Central memory CD8-positive, alpha-beta T cell (primary cell): ENCODE measurements around the gene RBM15.

ENCODE experiments used
- ATAC-seq: fragments of 150-1000 bp; cut with Tn5 transposase; replicated peaks from 2 replicates; pipeline ENCODE4 v1.10.0; 2022; ENCODE audit warnings: mild to moderate bottlenecking, moderate FRiP score, moderate number of reproducible peaks; ENCODE audit not compliant: poor library complexity, severe bottlenecking; ENCODE audit errors: extremely low read depth
- DNase-seq, 2 donors: peaks; one replicate each; pipeline ENCODE4 v3.0.0; 2021; ENCODE audit warnings: low spot score in 2 of 2
- H3K27ac Mint-ChIP-seq: one replicate; pipeline ENCODE4 v1.8.0; 2022; ENCODE audit warnings: low read depth, mild to moderate bottlenecking, moderate library complexity, mixed read lengths
- H3K27me3 Mint-ChIP-seq: one replicate; pipeline ENCODE4 v1.8.0; 2022; ENCODE audit warnings: mixed read lengths
- H3K36me3 Mint-ChIP-seq: one replicate; pipeline ENCODE4 v1.8.0; 2022; ENCODE audit warnings: mild to moderate bottlenecking, moderate library complexity, mixed read lengths; ENCODE audit not compliant: insufficient read depth
- H3K4me1 Mint-ChIP-seq: one replicate; pipeline ENCODE4 v1.8.0; 2022; ENCODE audit warnings: mixed read lengths
- H3K4me3 Mint-ChIP-seq: one replicate; pipeline ENCODE4 v1.8.0; 2022; ENCODE audit warnings: mild to moderate bottlenecking, moderate library complexity, mixed read lengths
- H3K9me3 Mint-ChIP-seq: one replicate; pipeline ENCODE4 v1.8.0; 2022; ENCODE audit warnings: mixed read lengths

The RBM15 gene

GRCh38 chr1:110338886-110339406 lies at the start of gene RBM15:
TSS of gene RBM15 (plus strand) at chr1:110339377. CDS start at chr1:110339406, 29 bp downstream.
- H3K27me3 Mint-ChIP-seq = no peaks in the 10 kb centered on the region
- peak; percentile 88 to 99 for DNase-seq
- H3K4me1 Mint-ChIP-seq = peaks cover 55% of the 10 kb centered on the region
- H3K4me3 Mint-ChIP-seq = no peak within 1 kb of the TSS
- H3K27ac Mint-ChIP-seq = no peak within 1 kb of the TSS
- peak; percentile 80 for ATAC-seq
- no peaks in the 10 kb centered on the region for H3K9me3 Mint-ChIP-seq
- H3K36me3 Mint-ChIP-seq = peaks cover 33% of the 10 kb centered on the region

GRCh38 chr1:110291241-110292030 lies 47.7 kb upstream of the RBM15 start:
- no peaks in the 10 kb centered on the region for H3K27me3 Mint-ChIP-seq
- no peak overlapping the region for H3K27ac Mint-ChIP-seq
- ATAC-seq = no peak
- H3K4me1 Mint-ChIP-seq = no peaks in the 10 kb centered on the region
- DNase-seq = no peak
- H3K36me3 Mint-ChIP-seq = no peaks in the 10 kb centered on the region
- no peak overlapping the region for H3K4me3 Mint-ChIP-seq
- H3K9me3 Mint-ChIP-seq = no peaks in the 10 kb centered on the region

- no peak overlapping the region for H3K4me3 Mint-ChIP-seq
- H3K36me3 Mint-ChIP-seq = no peaks in the 10 kb centered on the region
- H3K27me3 Mint-ChIP-seq = peaks cover 5% of the 10 kb centered on the region
- no peak for DNase-seq
- H3K9me3 Mint-ChIP-seq = no peaks in the 10 kb centered on the region
- no peaks in the 10 kb centered on the region for H3K4me1 Mint-ChIP-seq
- no peak overlapping the region for H3K27ac Mint-ChIP-seq
- no peak for ATAC-seq
Observed at GRCh38 chr1:110292031-110292741, 47.0 kb upstream of the RBM15 start.

- H3K9me3 Mint-ChIP-seq = no peaks in the 10 kb centered on the region
- H3K4me1 Mint-ChIP-seq = no peaks in the 10 kb centered on the region
- no peak for DNase-seq
- no peak overlapping the region for H3K27ac Mint-ChIP-seq
- no peak for ATAC-seq
- no peaks in the 10 kb centered on the region for H3K36me3 Mint-ChIP-seq
- H3K27me3 Mint-ChIP-seq = peaks cover 13% of the 10 kb centered on the region
- no peak overlapping the region for H3K4me3 Mint-ChIP-seq
Observed at GRCh38 chr1:110293601-110294104, 45.5 kb upstream of the RBM15 start.

- ATAC-seq (no peak), DNase-seq (no peak)
- Mint-ChIP-seq H3K36me3 (no peaks in the 10 kb centered on the region), H3K27ac (no peak overlapping the region), H3K27me3 (peaks cover 13% of the 10 kb centered on the region), H3K9me3 (no peaks in the 10 kb centered on the region), H3K4me1 (no peaks in the 10 kb centered on the region), H3K4me3 (no peak overlapping the region)
Observed at GRCh38 chr1:110294308-110294707, 44.9 kb upstream of the RBM15 start.

- no peak for ATAC-seq
- Mint-ChIP-seq H3K36me3 (peaks cover 1% of the 10 kb centered on the region), H3K4me1 (no peaks in the 10 kb centered on the region), H3K27me3 (peaks cover 25% of the 10 kb centered on the region), H3K27ac (no peak overlapping the region), H3K4me3 (no peak overlapping the region), H3K9me3 (no peaks in the 10 kb centered on the region)
- no peak for DNase-seq
Observed at GRCh38 chr1:110298991-110299390, 40.2 kb upstream of the RBM15 start.

- DNase-seq (no peak), ATAC-seq (no peak)
- Mint-ChIP-seq H3K4me3 (no peak overlapping the region), H3K36me3 (peaks cover 1% of the 10 kb centered on the region), H3K9me3 (no peaks in the 10 kb centered on the region), H3K4me1 (no peaks in the 10 kb centered on the region), H3K27ac (no peak overlapping the region), H3K27me3 (peaks cover 25% of the 10 kb centered on the region)
Observed at GRCh38 chr1:110300412-110301085, 38.6 kb upstream of the RBM15 start.

GRCh38 chr1:110302836-110303235 lies 36.3 kb upstream of the RBM15 start:
- ATAC-seq = no peak
- Mint-ChIP-seq H3K4me1 (no peaks in the 10 kb centered on the region), H3K9me3 (no peaks in the 10 kb centered on the region), H3K36me3 (peaks cover 1% of the 10 kb centered on the region), H3K27ac (no peak overlapping the region), H3K4me3 (no peak overlapping the region), H3K27me3 (peaks cover 14% of the 10 kb centered on the region)
- no peak for DNase-seq

- DNase-seq (no peak), ATAC-seq (no peak)
- H3K27ac Mint-ChIP-seq = no peak overlapping the region
- no peaks in the 10 kb centered on the region for H3K4me1 Mint-ChIP-seq
- H3K36me3 Mint-ChIP-seq = peaks cover 1% of the 10 kb centered on the region
- H3K9me3 Mint-ChIP-seq = no peaks in the 10 kb centered on the region
- peaks cover 12% of the 10 kb centered on the region for H3K27me3 Mint-ChIP-seq
- H3K4me3 Mint-ChIP-seq = no peak overlapping the region
Observed at GRCh38 chr1:110305900-110306420, 33.2 kb upstream of the RBM15 start.

- Mint-ChIP-seq H3K4me1 (no peaks in the 10 kb centered on the region), H3K9me3 (no peaks in the 10 kb centered on the region), H3K4me3 (no peak overlapping the region), H3K27me3 (peaks cover 9% of the 10 kb centered on the region), H3K36me3 (peaks cover 1% of the 10 kb centered on the region), H3K27ac (no peak overlapping the region)
- ATAC-seq (no peak), DNase-seq (no peak)
Observed at GRCh38 chr1:110307239-110307974, 31.8 kb upstream of the RBM15 start.

GRCh38 chr1:110308247-110308646 lies 30.9 kb upstream of the RBM15 start:
- no peak overlapping the region for H3K27ac Mint-ChIP-seq
- no peak overlapping the region for H3K4me3 Mint-ChIP-seq
- ATAC-seq (no peak), DNase-seq (no peak)
- no peaks in the 10 kb centered on the region for H3K4me1 Mint-ChIP-seq
- H3K36me3 Mint-ChIP-seq = no peaks in the 10 kb centered on the region
- H3K27me3 Mint-ChIP-seq = peaks cover under 1% of the 10 kb centered on the region
- no peaks in the 10 kb centered on the region for H3K9me3 Mint-ChIP-seq

- H3K36me3 Mint-ChIP-seq = no peaks in the 10 kb centered on the region
- no peaks in the 10 kb centered on the region for H3K27me3 Mint-ChIP-seq
- no peak overlapping the region for H3K4me3 Mint-ChIP-seq
- DNase-seq (no peak), ATAC-seq (no peak)
- no peak overlapping the region for H3K27ac Mint-ChIP-seq
- no peaks in the 10 kb centered on the region for H3K9me3 Mint-ChIP-seq
- H3K4me1 Mint-ChIP-seq = no peaks in the 10 kb centered on the region
Observed at GRCh38 chr1:110309139-110309538, 30.0 kb upstream of the RBM15 start.
